CD4-positive, alpha-beta T cell treated with Interleukin-2 at 100 ng/mL for 4 hours (primary cell): ENCODE data around the gene KCNA3.

Experiments used
- DNase-seq: peaks from one replicate; pipeline ENCODE4 v3.0.0-alpha.2; 2020; ENCODE audit warnings: low spot score

The KCNA3 gene

DNA sequence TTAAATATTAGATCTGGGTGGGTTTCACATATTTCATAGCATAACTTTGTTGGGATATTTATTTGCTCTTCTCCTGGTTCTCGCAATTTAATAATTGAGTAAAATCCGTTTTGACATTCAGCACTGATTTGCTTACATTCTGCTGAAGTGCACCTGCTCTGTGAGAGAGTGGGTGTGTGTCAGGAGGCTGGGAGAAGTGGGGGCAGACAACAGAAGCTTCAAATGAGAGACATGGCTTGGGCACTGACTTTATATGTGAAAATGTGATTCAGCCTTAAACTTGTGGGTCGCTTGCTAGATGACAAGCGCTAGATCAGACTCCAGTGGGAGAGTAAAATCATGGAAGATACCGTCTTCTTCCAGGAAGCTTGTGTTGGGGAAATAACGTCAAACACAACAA lies 36.2 kb downstream of the KCNA3 start:
- no peak for DNase-seq

- DNase-seq: no peak
Measured at GRCh38 chr1:110638058-110638457, 36.7 kb downstream of the KCNA3 start.

DNA sequence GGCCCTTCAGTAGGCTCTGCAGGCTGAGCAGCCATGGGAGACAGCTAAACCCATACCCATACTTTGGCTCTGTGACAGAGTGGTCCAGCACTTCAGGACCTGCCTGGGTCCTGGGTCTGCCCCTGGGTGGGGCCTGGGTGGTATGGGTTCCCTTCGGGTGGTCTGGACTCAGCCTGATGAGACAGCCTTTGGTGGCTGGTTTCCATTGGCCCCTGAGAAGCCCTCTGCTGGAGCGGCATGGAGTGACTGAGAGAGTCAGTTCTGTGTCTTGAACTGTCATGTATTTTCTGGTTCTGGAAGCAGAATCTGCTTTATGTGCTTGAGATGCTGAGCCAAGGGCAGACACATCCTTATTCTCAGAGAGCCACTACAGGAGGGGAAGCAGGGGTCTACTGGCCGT lies 37.3 kb downstream of the KCNA3 start:
- DNase-seq: no peak

GRCh38 chr1:110636149-110636935 lies 38.4 kb downstream of the KCNA3 start:
- peak; percentile 55 for DNase-seq

DNA sequence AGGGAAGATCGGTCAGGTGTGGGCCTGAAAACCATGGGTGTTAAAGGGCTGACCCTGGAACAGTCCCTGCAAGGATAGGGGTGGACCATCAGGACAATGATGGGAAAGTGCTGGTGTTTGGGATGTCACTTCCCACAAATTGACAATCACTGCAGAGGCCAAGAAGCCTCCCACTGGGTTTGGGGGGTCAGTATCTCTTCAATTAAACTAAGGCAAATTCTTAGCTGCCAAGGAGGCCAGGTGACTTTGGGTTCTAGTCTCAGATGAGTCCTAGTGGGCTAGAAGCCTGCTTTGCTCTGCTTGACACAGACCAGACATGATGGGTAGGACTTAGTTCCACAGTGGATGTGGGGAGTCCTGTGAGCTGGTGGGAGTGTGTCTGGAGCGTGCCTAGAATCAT lies 39.3 kb downstream of the KCNA3 start:
- DNase-seq: no peak

DNA sequence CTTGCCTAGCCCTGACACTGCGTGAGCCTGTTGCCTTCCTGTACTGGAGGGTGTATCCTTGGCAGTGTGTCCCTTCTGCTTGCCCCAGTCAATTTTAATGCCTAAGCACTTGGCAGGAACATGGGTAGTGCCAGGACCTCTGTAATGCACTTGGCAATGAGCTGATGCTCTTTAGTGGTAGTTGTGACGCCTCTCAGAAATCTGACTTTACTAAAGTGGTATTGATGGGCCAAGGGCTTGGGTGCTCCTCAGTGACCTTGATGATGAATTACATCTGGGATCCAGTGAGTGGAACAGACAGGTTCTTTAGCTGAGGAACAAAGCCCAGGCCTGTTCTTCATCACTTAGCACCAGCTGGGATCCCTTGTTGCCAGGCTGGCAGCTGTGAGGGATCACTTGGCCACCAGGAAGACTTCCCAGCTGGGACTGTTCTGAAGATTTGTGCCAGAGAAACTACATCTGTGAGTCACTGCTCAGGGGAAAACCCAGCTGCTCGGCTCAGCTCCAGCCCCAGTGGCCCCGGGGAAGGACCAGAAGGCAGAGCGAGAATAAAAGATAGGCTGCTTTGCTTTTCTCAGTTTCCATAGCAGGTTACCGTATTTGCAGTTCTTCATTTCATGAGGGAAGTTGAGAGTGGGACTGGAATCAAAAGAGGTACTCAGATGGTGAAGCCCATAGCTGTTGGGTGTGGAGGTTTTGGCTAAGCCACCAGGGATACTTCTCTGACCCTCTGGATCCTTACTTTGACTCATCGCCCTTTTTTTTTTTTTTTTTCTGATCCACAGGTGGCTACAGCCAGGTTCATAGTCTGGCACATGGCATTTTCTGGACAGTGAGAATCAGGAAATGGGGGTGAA lies 40.1 kb downstream of the KCNA3 start:
- DNase-seq: peak; percentile 77

GRCh38 chr1:110634086-110634454 lies 40.7 kb downstream of the KCNA3 start:
- no peak for DNase-seq

- DNase-seq: no peak
Measured at GRCh38 chr1:110633646-110634030, 41.1 kb downstream of the KCNA3 start.

DNA sequence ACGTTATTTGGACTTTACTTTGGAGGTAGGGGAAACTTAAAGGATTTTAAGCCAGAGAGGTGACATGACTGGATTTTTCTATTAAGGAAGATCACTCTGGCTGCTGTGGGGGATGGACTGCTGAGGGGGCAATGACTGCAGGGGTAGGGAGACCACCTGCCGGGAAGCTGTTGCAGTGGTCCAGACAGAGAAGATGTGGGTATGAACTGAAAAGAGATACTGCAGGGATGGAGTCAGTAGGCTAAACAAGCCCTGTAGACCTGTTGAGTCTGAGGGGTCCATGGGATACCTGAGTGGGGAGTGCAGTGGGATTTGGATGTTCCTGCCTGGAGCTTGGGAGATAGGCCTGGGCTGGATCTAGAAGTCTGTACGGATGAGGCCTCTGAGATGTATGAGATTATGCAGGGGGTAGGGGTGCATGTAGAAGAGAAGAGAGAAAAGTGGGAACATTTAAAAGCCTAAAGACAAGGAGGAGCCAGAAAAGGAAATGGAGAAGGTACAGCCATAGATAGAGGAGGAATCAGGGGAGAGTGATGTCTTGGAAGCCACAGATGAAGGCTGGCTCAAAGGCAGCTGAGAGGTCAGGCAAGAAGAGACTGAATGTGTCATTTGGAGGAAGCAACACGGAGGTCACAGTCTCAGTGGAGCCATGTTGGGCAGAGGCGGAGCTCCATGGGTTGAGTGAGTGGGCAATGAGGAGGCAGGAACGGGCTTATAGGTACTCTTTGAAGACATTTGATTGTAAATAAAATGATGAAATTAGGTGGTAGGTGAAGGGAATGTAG lies 42.7 kb downstream of the KCNA3 start:
- DNase-seq: no peak

DNA sequence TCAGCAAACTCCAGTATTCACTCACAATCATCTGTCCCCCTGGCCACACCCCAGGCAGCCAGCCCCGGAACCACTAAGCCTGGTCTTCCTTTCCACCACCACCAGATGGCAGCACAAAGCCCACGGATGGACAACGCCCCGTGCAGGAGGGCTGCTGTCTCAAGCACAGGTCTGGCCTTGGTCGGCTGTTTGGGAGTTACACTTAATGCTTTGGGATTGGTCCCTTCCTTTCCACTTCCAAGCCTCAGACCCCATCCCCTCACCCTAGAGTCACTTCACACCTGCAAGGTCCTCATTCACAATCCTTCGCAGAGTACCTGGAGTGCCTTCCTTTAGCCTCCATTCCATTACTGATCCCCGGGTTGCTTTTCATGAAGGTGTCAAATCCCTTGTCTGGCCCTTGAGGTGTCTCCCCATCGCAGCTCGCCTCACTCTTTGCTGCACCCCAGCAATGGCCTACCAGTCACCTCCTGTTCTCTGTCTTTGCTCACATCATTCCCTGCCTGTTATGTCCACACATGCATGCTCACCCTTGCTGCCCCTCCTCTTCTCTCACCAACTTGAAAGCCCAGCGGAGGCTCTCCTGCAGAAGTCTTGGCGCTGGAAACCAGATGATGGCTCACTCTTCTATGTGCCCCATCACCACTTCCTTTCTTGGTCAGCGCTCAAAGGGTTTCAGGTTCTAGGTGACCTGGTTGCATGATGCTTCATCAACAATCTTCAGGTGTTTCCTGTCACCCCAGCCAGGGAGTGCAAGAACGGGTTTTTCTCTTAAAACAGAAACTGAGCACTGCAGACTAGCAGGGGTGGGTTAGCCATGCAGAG lies 43.7 kb downstream of the KCNA3 start:
- peak; percentile 91 for DNase-seq

GRCh38 chr1:110628323-110629105 lies 46.2 kb downstream of the KCNA3 start:
- no peak for DNase-seq

DNA sequence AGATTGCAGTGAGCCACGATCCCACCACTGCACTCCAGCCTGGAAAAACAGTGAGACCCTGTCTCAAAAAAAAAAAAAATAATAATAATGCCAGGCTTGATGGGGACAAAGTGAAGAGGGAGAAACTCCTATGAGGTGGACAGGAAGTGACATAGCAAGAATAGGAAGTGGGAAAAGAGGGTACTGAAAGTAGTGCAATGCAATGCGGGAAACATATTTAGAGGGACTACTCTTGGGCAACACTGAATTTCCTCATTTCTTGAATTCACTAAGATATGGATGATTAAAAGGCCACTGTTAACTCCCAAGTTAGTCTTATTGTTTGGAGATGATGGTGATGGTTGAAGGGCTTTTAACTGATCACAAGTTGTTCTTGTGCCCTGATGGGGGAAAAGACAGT lies 47.0 kb downstream of the KCNA3 start:
- no peak for DNase-seq

DNA sequence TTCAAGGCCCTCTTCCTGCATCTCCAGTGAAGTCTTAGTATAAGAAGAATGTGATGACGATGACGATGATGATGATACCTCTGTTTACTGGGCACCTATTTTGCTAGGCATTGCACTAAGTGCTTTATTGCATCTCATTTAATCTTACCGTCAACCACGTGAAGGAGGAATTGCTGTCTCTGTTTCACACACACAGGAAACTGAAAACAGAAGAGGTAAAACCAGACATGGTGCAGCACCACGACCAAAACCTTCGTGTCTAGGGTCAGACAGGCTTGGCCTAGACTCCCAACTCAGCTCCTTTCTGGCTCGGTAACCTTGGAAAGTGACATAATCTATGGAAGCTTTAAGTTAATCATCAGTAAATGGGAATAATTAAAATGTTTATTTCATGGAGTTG lies 47.9 kb downstream of the KCNA3 start:
- no peak for DNase-seq
